Stimulated activated CD8-positive, alpha-beta memory T cell treated with anti-CD3 and anti-CD28 coated beads, Interleukin-4, amount 100 ng/mL, for 4 hours (primary cell): ENCODE data around the gene DHRS13.
"Not testable (repeated sequence)": the region's sequence is repeated elsewhere in the genome, so short reads cannot be mapped to it uniquely, and the experiment has no call there.

Experiments
- DNase-seq, 2 donors: peaks; one replicate each; pipeline ENCODE4 v3.0.0-alpha.2; 2020; ENCODE audit warnings: low read depth in 2 of 2, low spot score in 1 of 2

DHRS13 gene

GRCh38 chr17:28904800-28905199 lies 1.9 kb upstream of the DHRS13 start:
- DNase-seq: no peak

- not testable (repeated sequence) for DNase-seq
These were observed 615 bp upstream of the DHRS13 start for GRCh38 chr17:28903546-28903841.

DNA sequence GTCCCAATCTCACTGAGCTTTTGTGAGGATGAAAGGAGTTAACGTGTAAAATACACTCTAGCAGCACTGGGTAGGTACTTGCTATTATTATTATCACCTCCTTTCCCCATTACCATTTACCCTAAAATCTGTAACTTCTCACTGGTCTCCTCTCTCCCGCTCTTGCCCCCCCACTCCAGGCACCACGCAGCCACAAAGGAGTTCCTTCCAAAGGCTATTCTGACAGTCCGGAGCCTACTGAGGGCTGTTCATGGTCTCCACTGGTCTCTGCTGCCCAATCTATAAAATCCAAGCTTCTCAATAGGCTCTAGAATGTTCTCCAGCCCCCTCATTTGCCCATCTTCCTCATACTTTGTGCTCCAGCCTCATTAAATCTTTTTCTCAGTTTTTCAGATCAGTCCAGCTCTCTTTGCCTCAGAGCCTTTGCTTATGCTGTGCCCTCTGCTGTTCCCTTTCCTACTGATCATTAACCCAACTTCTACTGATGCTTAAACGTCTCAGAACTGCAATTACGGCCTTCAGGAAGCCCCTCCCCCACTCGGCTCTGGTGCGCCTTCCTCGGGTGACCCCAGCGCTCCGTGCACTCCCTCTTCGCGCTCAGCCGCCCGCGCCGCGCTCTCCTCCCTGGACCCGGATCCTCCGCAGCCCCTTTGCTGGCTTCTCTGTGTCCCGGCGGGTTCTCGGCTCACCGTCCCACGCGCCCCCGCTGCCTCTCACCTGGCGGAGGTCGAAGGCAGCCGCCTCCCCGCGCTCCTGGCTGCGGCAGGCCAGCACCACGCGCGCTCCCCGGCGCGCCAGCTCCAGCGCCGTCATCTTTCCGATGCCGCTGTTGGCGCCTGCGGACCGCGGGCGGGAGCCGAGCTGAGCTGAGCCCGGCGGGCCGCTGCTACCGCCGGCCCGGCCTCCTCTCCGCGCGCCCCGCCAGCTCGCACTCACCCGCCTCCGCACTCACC lies 737 bp downstream of the DHRS13 start:
- peak in 1 of 2 donors; percentile 15 for DNase-seq

DNA sequence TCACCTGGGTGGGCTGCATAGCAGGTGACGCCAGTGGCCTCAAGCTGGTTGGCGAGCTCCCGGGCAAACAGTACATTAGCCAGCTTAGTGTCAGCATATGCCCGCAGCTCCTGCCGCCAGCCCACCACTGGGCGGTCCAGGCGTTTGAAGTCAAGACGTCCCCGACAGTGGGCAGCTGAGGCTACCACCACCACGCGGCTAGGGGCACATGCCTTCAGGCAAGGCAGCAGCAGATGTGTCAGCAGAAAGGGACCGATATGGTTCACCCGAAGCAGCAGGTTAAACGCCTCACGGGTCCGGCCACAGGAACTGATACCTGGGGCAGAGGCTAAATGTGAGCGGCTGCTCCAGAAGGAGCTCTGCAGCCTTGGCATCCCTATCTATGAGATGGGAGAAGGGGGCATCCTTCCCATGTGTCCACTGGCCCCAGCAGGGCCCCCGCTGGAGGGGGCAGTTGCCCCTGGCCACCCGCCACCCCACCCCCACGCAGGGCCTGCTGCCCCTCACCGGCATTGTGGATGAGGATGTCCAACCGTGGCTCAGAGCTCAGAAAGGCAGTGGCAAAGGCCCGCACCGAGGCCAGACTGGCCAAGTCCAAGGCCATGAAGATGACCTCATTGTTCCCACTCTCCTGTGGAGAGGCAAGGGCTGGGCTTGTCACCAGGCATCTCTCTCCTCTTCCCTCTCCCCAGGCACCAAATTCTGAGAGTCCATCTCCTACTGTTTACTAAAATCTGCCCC lies 1.7 kb downstream of the DHRS13 start:
- DNase-seq: no peak

DNA sequence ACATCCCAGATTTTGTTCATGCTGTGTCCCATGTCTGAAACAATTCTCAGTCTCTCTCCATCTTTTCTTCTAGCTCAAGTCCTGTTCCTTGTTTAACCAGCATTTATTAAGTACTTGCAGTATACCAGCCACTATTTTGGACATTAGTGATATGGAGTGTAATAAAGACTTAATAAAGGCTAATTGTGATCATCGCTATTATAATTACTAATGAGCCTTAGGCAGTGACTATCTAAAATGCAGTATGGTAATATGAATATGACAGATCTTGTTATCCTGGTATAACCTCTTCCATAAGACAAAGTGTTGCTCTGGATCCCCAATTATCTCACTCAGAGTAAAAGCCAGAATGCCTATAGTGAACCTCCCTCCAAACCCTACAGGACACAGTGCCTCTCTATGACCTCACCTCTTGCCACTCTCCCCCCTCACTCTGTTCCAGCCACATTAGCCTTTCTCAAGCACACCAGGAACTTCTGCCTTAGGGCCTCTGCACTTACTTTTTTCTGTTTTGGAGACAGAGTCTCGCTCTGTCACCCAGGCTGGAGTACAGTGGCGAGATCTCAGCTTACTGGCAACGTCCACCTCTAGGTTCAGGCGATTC lies 3.6 kb downstream of the DHRS13 start:
- no peak for DNase-seq

DNA sequence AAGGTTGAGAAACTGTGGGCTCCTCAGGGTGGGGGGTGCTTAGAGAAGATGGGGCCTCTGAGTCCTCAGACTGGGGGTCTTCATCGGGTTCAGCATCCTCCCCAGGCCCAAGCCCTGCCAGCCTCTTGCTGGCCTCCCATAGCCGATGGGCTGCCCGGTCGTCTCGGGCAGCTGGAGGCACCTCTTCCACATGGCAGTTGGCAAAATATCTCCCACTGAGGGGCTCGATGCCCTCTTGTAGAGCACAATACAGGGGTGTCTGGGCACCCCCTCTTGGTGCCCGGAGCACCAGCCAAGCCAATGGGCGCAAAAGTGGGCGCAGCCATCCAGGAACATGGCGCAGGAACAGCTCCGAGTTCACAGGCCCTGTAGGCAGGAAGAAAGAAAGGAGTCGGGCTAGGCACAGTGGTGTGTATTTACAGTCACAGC lies 4.3 kb downstream of the DHRS13 start:
- no peak for DNase-seq

GRCh38 chr17:28897769-28898526 lies 4.9 kb downstream of the DHRS13 start:
- no peak for DNase-seq

DNA sequence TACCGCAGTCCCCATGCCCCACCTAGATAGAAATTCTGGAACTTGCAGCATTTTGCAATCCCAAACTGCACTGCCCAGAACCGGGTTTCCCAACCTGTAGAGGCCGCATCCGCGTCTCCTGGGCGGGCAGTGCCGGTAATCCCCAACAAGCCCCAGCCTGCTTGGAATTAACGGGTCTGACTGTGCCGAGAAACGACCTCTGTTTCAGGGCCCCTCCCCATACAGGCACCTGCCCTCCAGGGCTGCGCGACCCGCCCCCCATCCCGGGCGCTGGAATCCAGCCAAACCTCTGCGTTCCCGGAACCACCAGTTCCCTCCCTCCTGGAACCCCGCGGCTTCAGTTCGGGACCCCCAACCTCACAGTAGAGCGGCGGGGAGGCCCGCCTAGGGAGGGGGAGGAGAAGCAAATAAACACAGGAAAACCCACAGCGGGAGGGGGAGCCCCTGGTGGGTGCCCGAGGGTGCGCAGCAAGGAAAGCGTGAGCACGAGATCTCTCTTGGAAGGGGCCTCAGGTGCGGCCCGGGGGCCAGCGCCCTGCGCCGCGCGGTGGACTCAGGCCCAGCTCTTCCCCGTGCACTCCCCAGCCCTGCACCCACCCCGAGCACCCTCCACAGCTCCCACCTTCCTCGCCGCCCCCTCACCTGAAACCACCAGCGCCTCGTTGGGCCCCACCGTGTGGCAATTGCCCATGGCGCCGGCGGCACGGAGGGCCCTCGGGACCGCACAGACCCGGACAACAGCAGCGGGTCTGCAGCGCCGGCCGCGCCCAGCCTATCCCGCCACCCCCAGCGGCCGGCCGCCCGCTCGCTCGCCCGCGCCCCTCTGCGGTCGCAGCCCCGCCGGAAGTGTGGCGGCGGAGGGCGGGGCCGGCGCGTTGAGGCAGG lies 5.8 kb downstream of the DHRS13 start, which contains the start of gene FLOT2:
Gene FLOT2 (minus strand): TSS at position 850 of the 885 bp plus-strand sequence. CDS start 159 bp downstream, at position 691.
- DNase-seq: peak; percentile 21 to 37

GRCh38 chr17:28896491-28896883 lies 6.4 kb downstream of the DHRS13 start:
- DNase-seq: no peak

DNA sequence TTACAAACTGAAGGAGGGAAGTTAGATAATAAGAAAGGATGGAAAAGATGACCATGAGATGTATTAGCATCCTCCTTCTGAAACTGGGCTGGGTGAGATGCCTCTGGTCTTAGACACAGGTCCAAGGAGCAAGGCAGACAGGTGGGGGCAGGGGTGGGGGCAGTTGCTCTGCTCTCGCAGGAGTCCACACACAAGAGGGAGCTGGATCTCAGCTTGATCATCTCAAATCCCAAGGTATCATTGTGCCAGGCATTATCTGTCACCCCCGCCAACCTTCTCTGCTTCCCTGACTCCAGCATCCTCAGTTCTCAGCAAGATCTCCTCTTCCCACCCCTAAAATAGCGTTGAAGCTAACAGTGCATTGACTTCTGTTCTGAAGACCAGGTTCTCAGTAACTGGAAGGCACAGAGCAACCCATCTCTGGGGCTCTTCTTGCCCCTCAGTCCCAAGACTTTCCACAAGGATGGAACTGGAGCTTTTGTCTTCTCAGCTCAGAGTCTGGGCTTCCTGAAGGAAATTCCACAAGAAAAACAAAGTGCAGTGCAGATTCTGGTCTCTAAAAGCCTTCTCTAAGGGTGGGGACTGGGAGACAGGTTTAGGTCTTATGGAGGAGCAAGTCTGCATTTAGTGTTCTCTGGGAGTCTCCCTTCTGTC lies 7.0 kb downstream of the DHRS13 start:
- DNase-seq: no peak

- not testable (repeated sequence) for DNase-seq
These were observed 9.4 kb downstream of the DHRS13 start for GRCh38 chr17:28893248-28894183.

GRCh38 chr17:28892024-28892423 lies 10.9 kb downstream of the DHRS13 start:
- DNase-seq: no peak

DNA sequence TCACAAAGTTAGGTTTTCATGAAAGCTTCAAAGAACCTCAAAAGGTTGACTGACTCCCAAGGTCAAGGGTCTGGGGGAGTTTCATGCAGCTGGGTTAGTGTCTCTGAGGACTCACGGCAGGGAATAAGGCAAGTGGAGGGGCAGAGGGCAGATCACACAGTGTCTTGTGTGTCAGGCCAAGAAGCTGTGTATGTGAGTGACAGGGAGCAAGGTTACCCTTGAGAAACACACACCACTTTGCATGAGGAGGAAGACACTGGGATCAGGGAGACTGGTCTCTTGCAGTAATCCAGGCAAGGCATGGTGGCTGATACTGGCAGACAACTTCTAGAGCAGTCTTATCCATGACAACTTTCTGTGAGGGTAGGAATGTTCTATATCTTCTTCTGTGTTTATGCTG lies 11.7 kb downstream of the DHRS13 start:
- DNase-seq: no peak

DNA sequence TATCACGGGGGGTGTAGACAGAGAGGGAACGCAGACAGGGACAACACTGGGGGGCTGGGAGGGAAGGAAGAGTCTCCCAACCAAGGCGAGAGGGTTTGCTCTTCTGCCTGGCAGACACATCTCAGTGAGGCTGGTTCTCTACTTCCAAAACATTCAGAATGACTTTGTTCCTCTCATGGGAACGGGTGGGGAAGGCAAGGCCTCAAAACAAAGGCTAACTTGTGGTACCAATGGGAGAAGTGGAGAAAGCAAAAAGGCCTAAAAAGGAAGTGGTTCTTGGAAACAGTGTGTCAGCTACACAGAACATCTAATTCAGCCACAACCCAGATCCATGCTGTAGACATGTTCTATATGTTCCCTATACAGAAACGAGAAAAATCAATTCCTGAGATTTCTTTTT lies 12.9 kb downstream of the DHRS13 start:
- no peak for DNase-seq

DNA sequence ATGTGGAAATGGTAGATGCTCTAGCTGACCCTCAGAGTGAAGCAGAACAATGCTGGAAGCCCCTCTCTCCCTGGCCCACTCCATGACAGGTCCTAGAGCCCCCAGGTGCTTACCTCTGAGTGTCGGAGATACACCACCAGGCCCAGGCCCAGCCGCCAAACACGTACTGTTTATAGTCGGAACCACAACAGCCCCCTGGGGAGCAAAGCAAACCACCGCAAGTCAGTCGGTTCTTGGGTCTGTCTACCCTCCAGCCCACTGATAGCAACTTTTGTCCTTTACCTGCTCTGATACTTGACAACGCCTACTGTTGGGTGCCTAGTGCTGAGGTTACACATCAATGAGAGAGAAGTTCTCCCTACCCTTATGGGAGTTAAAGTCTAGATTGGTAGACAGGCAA lies 14.0 kb downstream of the DHRS13 start:
- no peak for DNase-seq

- DNase-seq: no peak
These were observed 14.9 kb downstream of the DHRS13 start for GRCh38 chr17:28887871-28888471.

- no peak for DNase-seq
These were observed 16.9 kb downstream of the DHRS13 start for GRCh38 chr17:28885951-28886350.

GRCh38 chr17:28885363-28885762 lies 17.5 kb downstream of the DHRS13 start:
- no peak for DNase-seq
